Large intestine (tissue), 12 donors: ENCODE results near the gene SPATA13. TPM values are rescaled to one million over a fixed set of nuclear protein-coding genes. Genes with fewer than 3 reads are reported as not detected.
A peak's percentile ranks its signal among the peaks of the same experiment; 100 is the strongest.
"Not testable (repeated sequence)": the region's sequence is repeated elsewhere in the genome, so short reads cannot be mapped to it uniquely, and the experiment has no call there.

Experiments
- DNase-seq, 2 donors: peaks; one replicate each; pipeline versions ENCODE4 v3.0.0 to v3.0.0-alpha.2; 2013
- H3K27ac ChIP-seq: one replicate; pipeline ENCODE4 v1.5.1; 2013; ENCODE audit warnings: low read length
- H3K27me3 ChIP-seq: 2 replicates; pipeline ENCODE4 v1.6.1; 2013; ENCODE audit warnings: low read length; ENCODE audit not compliant: control insufficient read depth, insufficient read depth
- H3K36me3 ChIP-seq: 2 replicates; pipeline ENCODE4 v1.6.1; 2013; ENCODE audit warnings: low read length; ENCODE audit not compliant: control insufficient read depth, insufficient read depth
- H3K4me1 ChIP-seq: one replicate; pipeline ENCODE4 v1.6.1; 2013; ENCODE audit warnings: low read length; ENCODE audit not compliant: control insufficient read depth, insufficient read depth
- H3K4me3 ChIP-seq: one replicate; pipeline ENCODE4 v1.5.1; 2013; ENCODE audit warnings: low read length
- H3K9me3 ChIP-seq: one replicate; pipeline ENCODE4 v1.6.1; 2013; ENCODE audit warnings: mild to moderate bottlenecking, low read depth, low read length, moderate library complexity; ENCODE audit not compliant: control insufficient read depth
- WGBS: methylation state at CpG from one replicate; pipeline ENCODE4 v1.1.5; 2013; ENCODE audit warnings: low lambda C conversion rate; ENCODE audit not compliant: insufficient coverage; 5-methylcytosine and 5-hydroxymethylcytosine counted together
- long read RNA-seq, 11 donors: transcript quantifications; one replicate each; lab custom pipeline, GENCODE V29; 2026
- polyA plus RNA-seq: library from polyadenylated mRNA; unstranded; fragments of 120-200 nt; gene quantifications from one replicate; pipeline ENCODE4 v1.2.1, GENCODE V29; 2013

Gene SPATA13
- 19.9 TPM for polyA plus RNA-seq
- long read RNA-seq, donor 1, full-length matches to known transcripts: 1 of 1 reads
- long read RNA-seq, donor 1, partial matches to known transcripts: 0 of 1 reads
- long read RNA-seq, donor 1, other reads (novel, unspliced or antisense): 0 of 1 reads
- long read RNA-seq, donor 2, partial matches to known transcripts: 0 of 2 reads
- long read RNA-seq, donor 2, other reads (novel, unspliced or antisense): 0 of 2 reads
- long read RNA-seq, donor 3: 0 reads
- long read RNA-seq, donor 4: 0 reads
- long read RNA-seq, donor 5, partial matches to known transcripts: 0 of 2 reads
- long read RNA-seq, donor 5, other reads (novel, unspliced or antisense): 0 of 2 reads
- long read RNA-seq, donor 6, partial matches to known transcripts: 0 of 2 reads
- long read RNA-seq, donor 6, other reads (novel, unspliced or antisense): 0 of 2 reads
- long read RNA-seq, donor 7, partial matches to known transcripts: 0 of 2 reads
- long read RNA-seq, donor 7, other reads (novel, unspliced or antisense): 0 of 2 reads
- long read RNA-seq, donor 8, partial matches to known transcripts: 0 of 2 reads
- long read RNA-seq, donor 8, other reads (novel, unspliced or antisense): 0 of 2 reads
- long read RNA-seq, donor 9, full-length matches to known transcripts: 5 of 5 reads
- long read RNA-seq, donor 9, partial matches to known transcripts: 0 of 5 reads
- long read RNA-seq, donor 9, other reads (novel, unspliced or antisense): 0 of 5 reads
- long read RNA-seq, donor 10, full-length matches to known transcripts: 2 of 2 reads
- long read RNA-seq, donor 10, partial matches to known transcripts: 0 of 2 reads
- long read RNA-seq, donor 10, other reads (novel, unspliced or antisense): 0 of 2 reads
- long read RNA-seq, donor 11, partial matches to known transcripts: 0 of 2 reads
- long read RNA-seq, donor 11, other reads (novel, unspliced or antisense): 0 of 2 reads

DNA sequence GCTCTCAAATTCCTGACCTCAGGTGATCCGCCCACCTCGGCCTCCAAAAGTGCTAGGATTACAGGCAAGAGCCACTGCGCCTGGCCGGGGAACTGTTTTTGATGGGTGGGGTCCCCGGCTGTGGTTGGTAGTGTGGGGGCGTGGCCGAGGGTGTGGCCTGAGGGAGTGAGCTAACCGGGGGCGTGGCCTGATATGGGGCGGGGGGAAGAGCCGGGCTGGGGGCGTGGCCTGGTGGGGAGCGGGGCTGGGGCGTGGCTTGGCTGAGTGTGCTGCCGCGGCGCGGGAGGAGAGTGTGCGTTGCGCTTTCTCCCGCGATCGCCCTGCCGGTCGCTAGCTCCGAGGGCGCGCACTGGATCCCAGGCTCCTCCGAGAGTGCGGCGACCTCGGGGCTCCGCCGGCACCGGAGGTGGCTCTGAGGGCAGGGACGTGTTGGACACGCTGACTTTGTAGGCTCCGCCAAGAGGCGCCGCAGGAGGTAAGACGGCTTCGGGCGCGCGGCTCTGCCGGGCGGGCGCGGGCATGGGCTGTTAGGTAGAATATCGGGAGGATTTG is at the start of gene SPATA13:
SPATA13 (plus strand) TSS at position 263 of the 552 bp plus-strand sequence. CDS start 62,210 bp downstream, outside the sequence.
- peaks cover 6% of the 10 kb centered on the region for H3K9me3 ChIP-seq
- peak; percentile 90 for DNase-seq
- WGBS: no CpG with 5 or more reads among the region's 50 CpGs
- peaks cover 7% of the 10 kb centered on the region for H3K36me3 ChIP-seq
- peaks cover 7% of the 10 kb centered on the region for H3K4me1 ChIP-seq
- H3K27ac ChIP-seq: peak within 1 kb of the TSS; percentile 76
- H3K27me3 ChIP-seq: peaks cover 2% of the 10 kb centered on the region
- H3K4me3 ChIP-seq: peak within 1 kb of the TSS; percentile 91

DNA sequence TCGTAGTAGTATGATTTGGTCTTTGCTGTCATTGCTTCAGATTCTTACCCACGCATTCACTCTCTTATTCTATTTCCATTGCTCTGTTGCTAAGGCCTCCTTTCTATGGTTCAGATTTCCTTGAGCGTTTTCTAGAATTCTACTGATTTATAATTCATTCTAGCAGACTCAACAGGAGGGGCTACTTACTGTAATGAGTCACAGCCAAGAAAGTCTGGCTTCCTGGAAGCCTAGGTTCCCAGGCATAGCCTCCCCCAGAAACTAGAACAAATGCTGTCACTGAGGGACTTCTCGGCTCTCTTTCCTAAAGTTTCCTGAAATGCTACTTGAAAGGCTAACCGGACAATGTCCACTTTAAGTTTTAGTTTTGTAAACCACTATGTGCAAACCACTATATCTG is 47.7 kb upstream of the SPATA13 start:
- H3K9me3 ChIP-seq: no peaks in the 10 kb centered on the region
- H3K27me3 ChIP-seq: no peaks in the 10 kb centered on the region
- DNase-seq: no peak
- H3K36me3 ChIP-seq: no peaks in the 10 kb centered on the region
- H3K4me3 ChIP-seq: no peak overlapping the region
- WGBS: 93% methylated on average over 2 of the region's 5 CpGs
- H3K27ac ChIP-seq: no peak overlapping the region
- H3K4me1 ChIP-seq: no peaks in the 10 kb centered on the region

DNA sequence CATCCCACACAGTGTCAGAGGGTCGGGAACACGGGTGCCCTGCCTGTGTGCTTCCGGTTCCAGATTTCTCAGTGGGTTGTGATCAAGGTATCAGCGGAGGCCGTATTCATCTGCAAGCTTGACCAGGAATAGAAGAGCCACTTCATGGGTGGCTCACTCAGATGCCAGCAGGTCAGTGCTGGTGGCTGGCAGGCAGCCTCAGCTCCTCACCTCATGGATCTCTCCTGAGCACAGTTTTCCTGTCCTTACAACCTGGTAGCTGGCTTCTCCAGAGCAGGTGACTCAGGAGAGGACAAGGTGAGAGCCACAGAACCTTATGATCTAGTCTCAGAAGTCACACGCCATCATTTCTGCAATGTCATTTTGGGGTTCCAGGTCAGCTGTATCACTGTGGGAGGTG is 44.8 kb upstream of the SPATA13 start:
- Histone ChIP-seq H3K4me3 (no peak overlapping the region), H3K9me3 (no peaks in the 10 kb centered on the region), H3K4me1 (no peaks in the 10 kb centered on the region), H3K27ac (no peak overlapping the region), H3K27me3 (no peaks in the 10 kb centered on the region), H3K36me3 (no peaks in the 10 kb centered on the region)
- no peak for DNase-seq
- no CpG with 5 or more reads among the region's 6 CpGs for WGBS

DNA sequence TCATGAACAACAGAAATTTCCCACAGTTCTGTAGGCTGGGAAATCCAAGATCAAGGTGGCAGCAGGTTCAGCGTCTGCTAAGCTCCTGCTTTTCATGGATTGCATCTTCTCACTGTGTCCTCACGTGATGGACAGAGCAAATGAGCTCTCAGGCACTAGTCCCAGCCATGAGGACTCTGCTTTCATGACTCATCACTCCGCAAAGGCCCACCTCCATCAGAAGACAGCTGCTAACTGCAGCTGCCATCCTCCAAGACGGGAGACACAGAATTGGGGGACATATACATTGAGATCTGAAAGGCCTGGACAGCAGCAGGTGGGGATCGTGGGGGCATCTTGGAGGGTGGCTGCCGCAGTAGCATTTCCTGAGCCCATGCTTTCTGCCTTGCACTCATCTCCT is 44.4 kb upstream of the SPATA13 start:
- Histone ChIP-seq H3K9me3 (no peaks in the 10 kb centered on the region), H3K27me3 (no peaks in the 10 kb centered on the region)
- no peak for DNase-seq

DNA sequence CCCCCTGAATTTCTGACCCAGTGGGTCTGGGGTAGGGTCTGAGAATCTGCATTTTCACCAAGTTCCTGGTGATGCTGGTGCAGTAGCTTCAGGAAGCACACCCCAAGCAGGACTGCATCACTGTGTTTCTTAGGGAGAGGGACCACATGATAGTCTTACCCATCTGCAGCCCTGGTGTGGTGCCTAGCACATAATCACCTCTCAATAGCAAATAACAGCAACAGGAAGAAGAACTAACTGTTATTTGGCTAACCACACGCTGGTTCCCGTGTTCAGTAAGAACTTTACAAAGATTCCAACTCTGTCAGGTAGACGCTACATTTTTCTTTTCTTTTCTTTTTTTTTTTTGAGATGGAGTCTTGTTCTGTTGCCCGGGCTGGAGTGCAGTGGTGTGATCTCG is 41.9 kb upstream of the SPATA13 start:
- no peaks in the 10 kb centered on the region for H3K36me3 ChIP-seq
- H3K4me3 ChIP-seq: no peak overlapping the region
- 100% methylated on average over 1 of the region's 5 CpGs for WGBS
- no peak for DNase-seq
- H3K9me3 ChIP-seq: no peaks in the 10 kb centered on the region
- no peaks in the 10 kb centered on the region for H3K27me3 ChIP-seq
- no peaks in the 10 kb centered on the region for H3K4me1 ChIP-seq
- H3K27ac ChIP-seq: no peak overlapping the region

More for the DNA sequence above, 44.4 kb upstream of the SPATA13 start:
- H3K36me3 ChIP-seq: no peaks in the 10 kb centered on the region
- no peak overlapping the region for H3K27ac ChIP-seq
- no peaks in the 10 kb centered on the region for H3K4me1 ChIP-seq
- no peak overlapping the region for H3K4me3 ChIP-seq
- no CpG with 5 or more reads among the region's 6 CpGs for WGBS

DNA sequence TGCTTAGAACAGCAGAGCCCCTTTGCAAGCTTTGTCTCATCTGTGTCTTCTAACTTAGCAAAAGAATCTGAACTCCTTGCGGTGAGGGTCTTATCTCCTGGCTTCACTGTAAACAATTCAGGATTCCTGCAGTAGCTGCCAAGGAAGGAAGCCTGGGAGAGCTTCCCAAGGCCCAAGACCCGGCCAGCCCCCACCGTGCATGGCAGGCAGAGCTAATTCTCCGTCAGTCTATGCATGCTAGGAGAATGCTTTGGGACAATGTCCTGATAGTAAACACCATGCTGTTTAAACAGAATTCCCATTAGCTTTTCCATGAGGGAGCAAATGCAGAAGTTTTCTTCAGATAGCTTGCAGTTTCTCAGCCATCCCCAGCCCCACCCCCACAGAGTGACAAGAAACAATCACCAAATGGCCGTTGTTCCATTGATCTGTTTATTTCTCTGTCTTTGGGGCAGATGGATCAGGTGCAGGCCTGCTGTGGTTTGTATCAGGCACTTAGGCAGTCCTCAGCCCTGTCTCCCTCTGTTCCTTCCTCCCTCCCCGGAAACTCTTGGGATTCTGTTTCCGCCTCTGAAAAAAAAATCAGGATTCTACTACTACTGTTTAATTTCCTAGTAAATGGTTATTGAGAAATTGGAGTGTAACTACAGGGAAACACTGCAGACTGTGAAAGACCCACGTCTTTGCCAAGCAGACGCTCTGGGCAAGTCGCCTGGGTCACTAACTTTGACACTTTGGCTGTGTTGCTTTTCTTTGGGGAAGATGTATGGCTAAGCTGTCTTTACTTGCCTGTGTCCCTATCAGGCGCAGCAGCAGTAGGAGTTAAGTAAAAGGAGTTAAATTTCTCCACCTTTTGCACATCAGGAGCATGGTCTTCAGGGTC is 40.7 kb upstream of the SPATA13 start:
- no peaks in the 10 kb centered on the region for H3K4me1 ChIP-seq
- no peaks in the 10 kb centered on the region for H3K9me3 ChIP-seq
- H3K27ac ChIP-seq: no peak overlapping the region
- DNase-seq: no peak
- H3K27me3 ChIP-seq: no peaks in the 10 kb centered on the region
- no peak overlapping the region for H3K4me3 ChIP-seq
- H3K36me3 ChIP-seq: no peaks in the 10 kb centered on the region
- WGBS: no CpG with 5 or more reads among the region's 11 CpGs

DNA sequence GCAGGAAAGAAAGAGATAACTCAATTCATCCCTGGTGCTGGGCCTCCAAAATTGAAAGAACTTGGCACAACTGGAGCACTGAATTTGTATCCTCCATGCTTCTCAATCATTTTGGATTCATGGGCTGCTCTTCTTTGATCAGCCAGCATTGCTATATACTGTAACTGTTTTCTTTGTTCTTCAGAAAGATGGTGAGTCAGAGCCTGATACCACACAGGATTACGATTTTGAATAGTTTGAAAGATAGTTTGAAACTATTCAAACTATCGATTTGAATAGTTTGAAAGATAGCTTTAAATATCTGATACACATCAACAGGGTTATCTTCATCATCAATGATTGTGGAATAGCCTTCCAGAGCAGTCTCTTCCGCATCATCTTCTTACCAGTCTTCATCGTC is 38.5 kb upstream of the SPATA13 start:
- not testable (repeated sequence) for H3K36me3 ChIP-seq, H3K27me3 ChIP-seq, DNase-seq, H3K27ac ChIP-seq, H3K9me3 ChIP-seq, H3K4me3 ChIP-seq
- H3K4me1 ChIP-seq: peaks cover 10% of the 10 kb centered on the region
- WGBS: 100% methylated on average over 2 of the region's 4 CpGs

DNA sequence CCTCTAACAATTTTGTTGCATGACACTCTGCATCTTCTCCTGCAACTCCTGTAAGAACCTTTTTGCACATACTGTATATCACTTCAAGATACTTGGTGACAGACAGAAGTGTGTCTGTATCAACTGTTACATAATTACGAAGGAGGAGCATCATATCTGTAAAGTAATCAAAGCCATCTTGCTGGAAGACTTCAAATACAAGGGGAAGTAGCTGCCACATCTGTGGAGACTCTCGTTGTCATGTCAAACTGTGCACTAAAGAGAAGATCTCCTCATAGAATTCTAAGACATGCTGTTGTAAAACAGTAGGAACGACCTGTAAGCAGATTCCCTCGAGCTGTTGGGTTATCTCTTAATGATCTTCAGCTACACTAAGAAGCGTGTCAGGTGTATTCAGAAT is 38.0 kb upstream of the SPATA13 start:
- Histone ChIP-seq H3K4me3 (no peak overlapping the region), H3K27me3 (no peaks in the 10 kb centered on the region), H3K27ac (no peak overlapping the region), H3K4me1 (peaks cover 16% of the 10 kb centered on the region), H3K9me3 (no peaks in the 10 kb centered on the region), H3K36me3 (no peaks in the 10 kb centered on the region)
- no CpG with 5 or more reads among the region's 5 CpGs for WGBS
- DNase-seq: no peak

DNA sequence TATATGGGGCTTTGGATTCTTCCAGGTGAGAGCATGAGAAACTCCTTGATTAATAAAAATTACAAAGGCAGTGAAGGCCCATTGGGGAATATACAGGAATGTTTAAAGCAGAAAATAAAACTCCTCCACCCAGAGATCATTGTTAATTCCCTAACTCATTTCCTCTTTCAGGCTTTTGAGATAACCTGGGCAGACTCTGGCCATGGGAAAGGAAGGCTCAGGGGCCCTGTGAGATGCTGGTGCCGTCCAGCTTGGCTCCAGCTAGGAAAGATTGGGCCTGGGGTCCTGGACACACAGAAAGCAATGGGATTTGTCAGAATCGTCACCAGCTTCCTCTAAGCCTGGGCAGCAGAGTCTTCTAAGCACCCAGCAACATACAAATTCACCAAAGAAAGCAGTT is 36.8 kb upstream of the SPATA13 start:
- Histone ChIP-seq H3K4me3 (no peak overlapping the region), H3K4me1 (peaks cover 24% of the 10 kb centered on the region), H3K27me3 (no peaks in the 10 kb centered on the region), H3K27ac (no peak overlapping the region), H3K9me3 (no peaks in the 10 kb centered on the region), H3K36me3 (no peaks in the 10 kb centered on the region)
- DNase-seq: no peak
- no CpG with 5 or more reads among the region's 2 CpGs for WGBS
